GM21529 (cell line): ENCODE results near the gene FNBP1.

Experiments used
- ATAC-seq: cut with Tn5 transposase; IDR thresholded peaks from one replicate; pipeline ENCODE4 v1.9.1; 2021; ENCODE audit not compliant: unreplicated experiment

Gene FNBP1

DNA sequence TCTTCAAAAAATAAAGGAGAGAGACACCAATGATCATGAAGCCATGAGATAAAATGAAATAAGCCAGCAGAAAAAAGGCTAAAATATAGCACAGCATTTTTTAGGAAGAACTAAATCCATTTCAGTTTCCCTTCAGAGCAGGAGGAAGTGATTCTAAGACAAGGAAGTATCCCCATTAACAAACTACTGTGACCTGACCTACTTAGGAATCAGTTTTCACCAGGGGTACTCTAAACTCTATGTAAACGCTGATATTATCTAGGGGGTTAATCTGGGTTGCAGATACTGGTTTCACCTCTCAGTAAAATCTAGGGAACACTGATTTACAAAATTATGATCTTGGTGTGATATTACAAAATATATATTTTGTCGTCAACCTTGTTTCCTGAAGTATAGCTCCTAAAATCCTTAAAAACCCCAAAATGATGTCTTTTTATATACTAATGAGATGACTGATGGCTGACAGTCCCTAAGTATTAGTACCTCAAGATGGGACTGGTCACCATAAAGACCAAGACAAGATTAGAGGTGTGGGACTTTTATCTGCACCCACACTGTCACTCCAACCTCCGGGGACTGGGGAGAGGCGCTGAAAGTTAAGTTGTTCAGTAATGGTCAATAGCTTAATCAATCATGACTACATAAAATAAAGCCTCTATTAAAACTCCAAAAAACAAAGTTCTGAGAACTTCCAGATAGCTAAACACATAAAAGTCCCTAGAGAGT lies 2.9 kb upstream of the FNBP1 start:
- no peak for ATAC-seq

DNA sequence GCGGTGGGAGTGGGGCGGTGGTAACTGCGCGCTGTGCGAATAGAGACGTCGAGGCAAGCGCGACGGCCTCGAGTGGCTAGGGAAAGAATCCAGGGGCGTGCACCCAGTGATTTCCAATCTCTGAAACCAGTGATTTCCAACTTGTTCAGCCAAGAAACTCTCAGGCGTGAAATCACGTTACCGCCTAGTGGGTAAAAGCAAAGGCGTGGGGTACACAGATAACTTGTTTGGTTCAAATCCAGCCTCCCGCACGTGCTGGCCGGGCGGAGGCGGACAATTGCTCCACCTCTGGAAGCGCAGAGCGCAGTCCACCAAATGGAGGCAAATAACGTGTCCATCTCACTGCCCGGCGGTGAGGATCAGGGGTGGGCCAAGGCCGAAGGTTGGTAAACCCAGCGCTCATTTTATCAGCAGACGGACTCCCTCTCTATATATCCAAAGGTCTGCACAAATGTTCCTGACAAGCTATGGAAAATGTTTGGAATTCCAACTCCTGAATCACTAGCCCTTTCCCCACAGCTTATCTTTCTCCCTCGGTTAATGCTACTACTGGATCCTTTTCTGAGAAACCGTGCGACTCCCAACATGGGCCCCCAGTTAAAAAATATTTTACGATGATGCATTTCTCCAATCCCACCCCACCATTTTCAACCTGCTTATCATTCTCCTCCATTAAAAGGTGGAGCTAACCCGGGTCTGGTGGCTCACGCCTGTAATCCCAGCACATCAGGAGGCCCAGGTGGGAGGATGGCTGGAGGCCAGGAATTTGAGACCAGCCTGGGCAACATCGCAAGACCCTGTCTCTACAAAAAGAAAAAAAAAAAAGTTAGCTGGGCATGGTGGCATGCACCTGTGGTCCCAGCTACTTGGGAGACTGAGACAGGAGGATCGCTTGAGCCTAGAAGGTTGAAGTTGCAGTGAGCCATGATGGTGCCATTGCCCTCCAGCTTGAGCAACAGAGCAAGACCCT lies 950 bp upstream of the FNBP1 start:
- ATAC-seq, result no peak

DNA sequence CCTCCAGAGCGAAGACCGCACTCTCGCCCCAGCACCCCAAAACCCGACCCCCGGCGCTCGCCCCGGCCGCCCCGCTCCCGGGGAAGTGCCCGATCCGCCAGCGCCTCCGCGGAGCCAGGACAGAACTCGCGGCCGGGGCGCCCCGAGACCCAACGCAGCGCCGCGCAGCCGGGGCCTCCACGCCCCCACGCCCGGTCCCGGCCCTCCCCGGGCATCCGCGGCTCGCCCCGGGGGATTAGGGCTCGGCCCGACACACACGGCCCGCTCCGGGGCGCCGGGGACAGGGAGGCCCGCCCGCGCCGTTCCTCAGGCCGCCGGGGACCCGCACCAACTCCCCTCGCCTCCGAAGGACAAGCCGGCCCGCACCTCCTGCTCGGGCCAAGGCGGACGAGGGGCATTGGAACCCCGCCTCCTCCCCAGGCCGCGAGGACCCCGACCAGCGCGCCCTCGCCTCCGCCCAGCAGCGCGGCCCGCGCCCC lies 544 bp downstream of the FNBP1 start:
- ATAC-seq, result no peak

DNA sequence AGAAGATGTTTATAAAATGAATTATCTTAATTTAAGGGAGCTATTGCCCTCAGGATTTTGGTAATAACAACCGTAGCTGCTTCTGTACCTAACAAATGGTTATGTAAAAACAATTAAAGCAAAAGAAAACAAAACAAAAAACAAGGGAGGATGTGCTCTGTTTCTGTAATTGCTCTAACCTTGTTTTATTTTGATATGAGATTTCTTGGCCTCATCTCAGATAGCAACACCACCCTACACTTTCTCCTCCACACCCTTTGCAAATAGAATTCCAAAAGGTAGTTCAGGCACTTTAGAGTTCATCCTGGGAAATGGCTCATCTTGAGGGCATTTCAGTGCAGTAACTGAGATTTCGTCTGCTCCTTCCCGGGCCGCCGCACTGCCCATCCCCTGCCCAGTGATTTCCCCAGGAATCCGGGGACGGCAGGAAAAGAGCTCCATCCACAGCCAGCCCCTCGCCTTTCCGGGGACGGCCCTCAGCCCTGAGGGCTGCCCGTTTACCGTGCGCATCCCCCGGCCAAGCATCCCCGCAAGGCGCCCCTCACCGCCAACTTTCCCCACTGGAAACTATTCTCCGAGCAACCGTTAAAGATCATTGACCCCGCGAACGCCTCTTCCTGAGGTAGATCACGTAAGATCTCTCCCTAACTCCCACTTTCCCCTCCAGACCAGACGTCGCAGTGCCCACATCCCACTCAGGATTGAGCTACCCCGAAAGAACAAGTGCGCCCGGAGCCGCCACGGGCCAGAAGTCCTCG lies 1.2 kb downstream of the FNBP1 start:
- ATAC-seq, result no peak

DNA sequence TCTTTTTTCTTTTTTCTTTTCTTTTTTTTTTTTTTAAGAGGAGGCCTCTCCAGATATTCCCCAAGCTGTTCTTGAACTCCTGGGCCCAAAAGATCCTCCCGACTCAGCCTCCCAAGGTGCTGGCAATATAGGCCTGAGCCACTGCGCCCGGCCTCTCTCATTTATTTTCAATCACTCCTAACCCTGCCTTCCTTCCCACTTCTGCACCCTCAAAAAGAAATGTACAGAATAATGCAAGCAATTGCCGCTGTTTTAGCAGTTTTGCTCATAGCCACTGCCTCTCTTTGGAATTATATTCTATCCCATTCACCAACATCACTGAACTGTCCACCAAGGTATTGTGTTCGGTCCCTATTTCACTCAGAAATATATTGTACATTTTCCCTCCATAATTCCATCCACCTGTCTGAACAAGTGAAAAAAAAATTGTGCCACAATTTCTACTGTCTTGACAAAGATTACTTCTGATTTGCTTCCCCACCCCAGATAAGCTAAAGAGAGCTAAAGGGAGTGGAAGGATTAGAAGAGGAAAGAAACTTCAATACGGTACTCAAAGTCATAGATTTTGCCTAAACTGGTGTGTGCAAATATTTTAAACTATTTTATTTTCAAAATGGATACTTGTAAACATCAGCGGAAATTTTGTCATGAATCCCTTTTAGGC lies 1.9 kb downstream of the FNBP1 start:
- no peak for ATAC-seq

DNA sequence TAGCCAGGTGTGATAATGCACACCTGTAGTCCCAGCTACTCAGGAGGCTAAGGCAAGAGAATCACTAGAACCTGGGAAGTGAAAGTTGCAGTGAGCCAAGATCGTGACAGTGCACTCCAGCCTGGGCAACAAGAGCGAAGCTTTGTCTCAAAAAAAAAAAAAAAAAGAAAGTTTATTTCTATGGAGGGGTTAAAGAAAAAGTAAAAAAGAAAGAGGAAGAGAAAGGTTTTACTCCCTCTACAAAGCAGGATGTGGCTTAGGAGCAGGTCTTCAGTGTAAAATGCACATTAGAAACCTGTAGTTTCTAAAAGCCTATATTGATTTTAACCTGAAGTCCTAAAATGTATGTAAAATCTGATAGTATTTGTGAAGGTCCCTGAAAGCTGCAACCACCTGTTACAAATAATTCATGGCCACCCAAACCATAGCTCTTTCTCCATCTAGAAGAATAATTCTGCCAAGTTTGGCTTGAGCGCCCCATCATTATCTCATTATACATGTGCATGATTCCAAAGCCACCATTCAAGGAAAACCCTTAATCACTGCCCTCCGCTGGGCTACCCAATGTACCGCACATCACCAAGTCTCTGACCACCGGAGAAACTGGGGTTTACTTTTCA lies 3.4 kb downstream of the FNBP1 start:
- ATAC-seq, result peak; percentile 31

DNA sequence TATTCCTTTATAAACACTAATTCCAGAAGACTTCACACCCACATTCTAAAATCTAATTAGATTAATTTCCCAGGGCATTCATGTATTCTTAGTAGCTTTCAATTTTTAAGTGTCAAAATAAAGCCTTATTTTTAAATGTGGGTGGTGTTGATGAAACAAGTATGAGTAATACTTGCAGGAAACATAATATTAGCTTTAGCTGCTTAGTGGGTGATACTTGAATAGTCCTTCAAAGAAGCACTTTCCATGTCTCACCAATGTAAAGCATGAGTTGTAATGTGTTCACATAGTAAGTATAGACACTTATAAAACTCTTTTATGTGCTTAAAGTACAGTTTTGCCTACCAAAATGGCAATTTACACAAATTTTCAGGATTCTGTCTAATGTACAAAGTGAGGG lies 6.9 kb downstream of the FNBP1 start:
- no peak for ATAC-seq

DNA sequence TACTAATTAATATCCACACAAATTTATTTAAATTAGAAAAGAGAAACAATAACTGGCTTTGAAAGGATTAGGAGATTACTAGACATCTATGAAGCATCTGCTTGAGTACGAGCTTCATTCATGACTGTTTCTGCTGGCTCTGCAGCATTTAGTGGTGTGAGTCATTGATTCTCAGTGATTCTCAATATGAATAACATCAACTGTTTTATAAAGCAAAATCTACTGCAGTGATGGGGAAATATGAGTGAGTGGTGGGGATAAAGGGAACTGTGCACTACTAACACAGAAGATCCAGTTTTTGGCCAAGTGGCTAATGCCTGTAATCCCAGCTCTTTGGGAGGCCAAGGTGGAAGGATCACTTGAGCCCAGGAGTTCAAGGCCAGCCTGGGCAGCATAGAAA lies 8.4 kb downstream of the FNBP1 start:
- no peak for ATAC-seq

DNA sequence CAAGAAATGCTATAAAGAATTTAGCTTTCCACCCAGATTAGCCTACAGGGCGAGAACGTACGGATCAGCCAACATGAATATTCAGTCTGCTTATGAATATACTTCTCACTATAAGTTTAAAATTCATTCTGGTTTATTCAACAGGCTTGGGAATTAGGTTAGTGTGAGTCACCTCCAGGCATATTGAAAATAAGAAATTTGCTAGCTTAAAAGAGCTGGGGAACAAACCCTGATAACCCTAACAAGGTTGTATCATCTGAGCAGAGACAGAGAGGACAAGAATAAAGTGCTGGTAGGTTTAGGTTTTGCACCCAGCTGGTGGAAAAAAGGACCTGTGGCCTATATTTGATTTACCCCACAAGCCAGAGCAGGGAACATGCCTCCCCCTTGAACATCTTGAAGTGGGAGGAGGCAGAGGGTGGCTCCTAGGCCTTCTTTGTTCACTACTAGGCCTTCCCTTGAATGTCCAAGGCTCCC lies 12.3 kb downstream of the FNBP1 start:
- ATAC-seq, result no peak

DNA sequence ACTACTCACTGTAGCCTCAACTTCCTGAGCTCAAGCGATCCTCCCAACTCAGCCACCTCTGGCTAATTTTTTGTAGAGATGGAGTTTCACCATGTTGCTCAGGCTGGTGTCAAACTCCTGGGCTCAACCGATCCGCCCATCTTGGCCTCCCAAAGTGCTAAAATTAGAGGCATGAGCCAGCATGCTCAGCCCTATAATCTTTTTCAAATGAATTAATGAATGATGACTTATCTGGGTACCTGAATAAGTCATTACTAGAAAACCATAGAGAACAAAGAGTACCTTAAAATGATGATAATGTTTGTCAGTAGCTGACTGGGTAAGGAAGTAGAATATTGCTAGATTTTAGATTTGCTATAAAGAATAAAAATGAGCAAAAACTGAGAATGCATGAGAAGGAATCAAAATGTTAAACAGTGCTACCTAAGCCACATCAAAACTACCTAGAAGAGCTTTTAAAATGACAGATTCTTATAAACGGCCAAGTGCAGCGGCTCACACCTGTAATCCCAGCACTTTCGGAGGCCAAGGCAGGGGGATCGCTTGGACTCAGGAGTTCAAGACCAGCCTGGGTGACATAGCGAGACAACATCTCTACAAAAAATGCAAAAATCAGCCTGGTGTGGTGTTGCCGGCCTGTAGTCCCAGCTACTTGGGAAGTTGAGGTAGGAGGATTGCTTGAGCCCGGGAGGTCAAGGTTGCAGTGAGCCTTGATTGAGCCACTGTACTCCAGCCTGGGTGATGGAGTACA lies 13.6 kb downstream of the FNBP1 start:
- no peak for ATAC-seq

DNA sequence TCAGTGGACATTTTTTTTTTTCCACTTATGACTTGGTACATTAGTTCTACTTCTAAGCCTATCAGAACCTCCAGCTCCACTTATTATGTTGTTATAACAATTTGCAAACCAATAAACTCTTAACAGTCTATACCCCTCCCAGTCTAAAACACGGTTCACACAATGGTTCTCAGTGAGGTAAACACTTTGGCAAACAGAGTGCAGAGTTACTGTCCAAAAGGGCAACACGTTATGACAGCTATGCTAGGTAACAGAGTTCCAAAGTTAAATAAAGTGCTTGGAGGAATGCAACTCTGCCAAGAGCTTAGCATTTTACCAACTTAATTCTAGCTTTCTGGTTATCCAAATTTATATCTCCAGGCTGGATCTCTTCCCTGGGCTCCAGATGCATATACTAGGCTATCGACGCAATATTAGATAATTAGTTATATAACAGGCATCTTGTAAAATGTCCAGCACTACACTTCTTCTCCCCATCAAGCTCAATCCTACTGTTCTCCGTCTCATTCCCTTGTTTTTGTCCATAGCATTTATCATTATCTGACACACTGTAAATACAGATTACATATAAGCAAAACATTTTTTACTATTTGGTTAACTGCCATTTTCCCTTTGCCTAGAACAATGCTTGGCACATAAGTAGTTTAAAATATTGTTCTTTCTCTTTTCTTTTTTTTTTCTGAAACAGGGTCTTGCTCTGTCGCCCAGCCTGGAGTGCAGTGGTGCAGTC lies 14.3 kb downstream of the FNBP1 start:
- ATAC-seq, result no peak

DNA sequence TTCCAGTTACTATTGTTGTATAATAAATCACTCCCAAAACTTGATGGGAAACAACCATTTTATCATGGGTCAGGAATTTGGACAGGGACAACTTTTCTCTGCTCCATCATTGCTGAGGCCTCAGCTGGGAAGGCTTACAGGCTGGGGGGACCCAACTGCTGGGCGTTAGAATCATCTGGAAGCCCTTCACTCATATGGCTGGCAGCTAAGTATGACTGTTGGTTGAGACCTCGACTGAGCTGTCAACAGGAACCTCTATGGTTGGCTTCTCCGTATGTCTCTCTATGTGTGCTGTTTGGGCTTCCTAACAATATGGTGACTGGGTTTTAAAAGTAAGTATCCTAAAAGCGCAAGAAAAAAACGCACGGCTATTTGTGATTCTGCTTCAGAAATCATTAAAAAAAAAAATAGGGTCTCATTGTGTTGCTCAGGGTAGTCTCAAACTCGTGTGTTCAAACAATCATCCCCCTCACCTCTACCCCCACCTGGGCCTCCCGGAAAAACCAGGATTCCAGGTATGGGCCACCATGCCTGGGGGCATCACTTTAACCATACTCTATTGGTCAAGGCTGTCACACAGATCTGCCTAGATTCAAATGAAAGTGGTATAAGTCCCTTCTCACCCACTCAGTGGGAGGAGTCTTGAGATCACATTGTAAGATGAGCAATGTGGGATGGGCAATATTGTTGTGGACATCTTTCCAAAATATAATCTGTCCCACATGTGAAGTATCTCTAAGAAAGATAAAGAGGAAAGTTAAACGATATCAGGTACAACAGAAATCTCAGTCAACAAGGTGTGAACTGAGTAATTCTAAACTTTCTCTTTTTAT lies 15.2 kb downstream of the FNBP1 start:
- ATAC-seq, result no peak

DNA sequence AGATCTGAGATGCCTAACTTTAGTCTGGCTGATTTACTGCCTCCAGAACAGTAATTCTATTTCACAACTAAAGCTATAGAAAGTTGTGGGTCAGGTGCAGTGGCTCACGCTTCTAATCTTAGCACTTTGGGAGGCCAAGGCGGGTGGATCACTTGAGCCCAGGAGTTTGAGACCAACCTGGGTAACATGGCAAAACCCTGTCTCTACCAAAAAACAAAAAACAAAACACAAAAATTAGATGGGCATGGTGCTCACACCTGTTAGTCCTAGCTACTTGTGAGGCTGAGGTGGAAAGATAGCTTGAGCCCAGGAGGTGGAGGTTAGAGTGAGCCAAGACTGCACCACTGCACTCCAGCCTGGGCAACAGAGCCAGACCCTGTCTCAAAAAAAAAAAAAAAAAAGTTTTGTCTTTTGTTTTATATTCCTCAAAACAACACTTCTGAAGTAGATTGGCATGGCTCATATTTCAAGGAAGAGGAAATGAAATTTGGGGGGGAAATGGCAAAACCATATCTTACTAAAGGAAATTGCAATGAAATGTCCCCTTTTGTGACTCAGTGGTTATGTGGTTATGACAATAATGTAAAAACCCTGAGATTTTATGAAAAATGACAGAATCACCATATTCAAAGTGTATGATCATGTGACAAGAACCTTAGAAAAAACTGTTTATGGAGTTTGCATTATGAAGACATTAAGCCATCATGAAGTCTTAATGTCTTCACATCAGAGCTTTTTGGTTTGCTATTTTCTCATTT lies 16.2 kb downstream of the FNBP1 start:
- no peak for ATAC-seq

DNA sequence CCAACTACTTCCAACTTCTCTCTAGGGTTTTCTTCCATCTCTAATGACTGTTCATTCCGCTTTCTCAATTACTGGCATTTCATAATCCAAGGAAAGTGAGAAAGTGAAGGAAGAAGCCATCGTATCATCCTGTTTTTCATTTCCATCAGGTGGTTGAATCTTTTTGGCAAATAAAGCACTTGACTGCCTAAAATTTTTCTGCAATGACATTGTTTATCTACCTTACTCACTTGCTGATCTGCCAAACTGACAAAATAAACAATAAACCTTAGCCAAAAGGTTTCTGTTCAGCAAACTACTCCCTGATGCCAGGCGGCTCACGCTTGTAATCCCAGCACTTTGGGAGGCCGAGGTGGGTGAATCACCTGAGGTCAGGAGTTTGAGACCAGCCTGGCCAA lies 18.4 kb downstream of the FNBP1 start:
- ATAC-seq, result no peak

DNA sequence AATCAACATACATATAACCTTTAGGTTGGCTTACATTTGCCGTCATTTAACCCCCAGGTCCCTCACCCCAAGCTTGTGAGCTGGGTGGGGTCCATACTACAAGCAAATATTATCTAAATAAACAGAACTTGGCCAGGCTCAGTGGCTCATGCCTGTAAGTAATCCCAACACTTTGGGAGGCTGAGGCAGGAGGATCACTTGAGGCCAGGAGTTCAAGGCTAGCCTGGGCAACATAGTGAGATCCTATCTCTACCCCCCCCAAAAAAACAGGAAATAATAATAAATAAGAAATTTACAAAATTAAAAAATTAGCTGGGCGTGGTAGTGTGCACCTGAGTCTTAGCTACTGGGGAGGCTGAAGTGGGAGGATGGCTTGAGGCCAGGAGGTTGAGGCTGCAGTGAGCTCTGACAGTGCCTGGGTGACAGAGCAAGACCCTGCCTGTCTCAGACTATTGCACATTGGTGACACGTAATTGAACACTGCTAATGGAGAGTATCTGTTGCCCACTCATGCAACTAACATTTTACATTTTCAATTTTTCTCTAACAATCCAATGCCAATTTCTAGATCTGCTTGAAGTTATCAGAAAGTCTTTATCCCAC lies 18.9 kb downstream of the FNBP1 start:
- ATAC-seq, result no peak

DNA sequence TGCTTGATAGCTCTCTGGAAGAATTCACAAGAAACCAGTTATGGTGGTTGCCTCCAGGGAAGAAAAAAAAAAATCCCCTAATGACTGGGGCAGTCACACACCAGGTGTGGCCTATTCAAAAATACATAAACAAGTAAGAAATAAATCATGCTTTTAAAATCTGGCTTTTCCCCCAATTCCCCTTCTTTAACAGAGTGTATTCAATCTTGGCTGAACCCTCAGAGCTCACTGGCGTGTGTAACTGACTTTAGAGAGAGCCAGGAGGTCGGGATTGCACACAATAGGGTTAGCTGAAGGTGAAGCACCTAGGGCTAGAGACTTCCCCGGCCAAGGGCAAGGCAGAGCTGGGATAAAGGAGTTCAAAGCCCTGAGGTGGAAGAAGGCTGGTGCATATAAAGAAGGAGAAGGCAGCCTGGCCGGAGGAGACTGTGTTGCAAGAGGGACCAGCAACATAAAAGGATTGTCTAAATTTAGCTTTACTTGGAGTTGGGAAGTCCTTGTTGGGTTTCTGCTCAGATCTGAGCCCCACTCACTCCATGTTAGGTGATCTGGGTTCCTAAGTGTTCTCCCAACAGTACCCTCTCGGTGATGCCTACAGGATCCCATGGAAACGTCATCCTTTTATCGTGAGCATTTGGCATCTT lies 19.7 kb downstream of the FNBP1 start:
- peak; percentile 50 for ATAC-seq
